Mucosa of descending colon (tissue), 3 donors: ENCODE data around the gene STX17. TPM values are rescaled to one million over a fixed set of nuclear protein-coding genes. Genes with fewer than 3 reads are reported as not detected.

Source experiments
- ATAC-seq: fragments of 200-7000 bp; cut with Tn5 transposase; one replicate; pipeline ENCODE4 v1.9.1; 2020; ENCODE audit warnings: mild to moderate bottlenecking, moderate library complexity
- DNase-seq, 3 donors: peaks; one replicate each; pipeline ENCODE4 v3.0.0-alpha.2; 2020
- H3K36me3 ChIP-seq: fragments of 200-600 bp; one replicate; pipeline ENCODE4 v1.8.0; 2021; ENCODE audit warnings: low read depth, mild to moderate bottlenecking
- H3K4me1 ChIP-seq: fragments of 200-600 bp; one replicate; pipeline ENCODE4 v1.8.0; 2021; ENCODE audit warnings: low read depth, mild to moderate bottlenecking
- H3K4me3 ChIP-seq: fragments of 200-600 bp; one replicate; pipeline ENCODE4 v1.8.0; 2021; ENCODE audit warnings: mild to moderate bottlenecking
- H3K9me3 ChIP-seq: fragments of 200-600 bp; one replicate; pipeline ENCODE4 v1.8.0; 2021; ENCODE audit warnings: mild to moderate bottlenecking
- intact Hi-C, 2 donors: fragments of 100-400 bp; cut with DNase I in 1 of 2; cut with micrococcal nuclease in 1 of 2; formaldehyde crosslinking; loops; one replicate each; pipeline versions ENCODE4 v1.11.0 to v1.11.1; 2022; cut with DNase I, micrococcal nuclease
- total RNA-seq, 3 donors: library from RNA; stranded (reverse); fragmentation: NEBNext Ultra II Directional in 2 of 3; extraction: Animal tissue kit (Norgen Biotek cat#: 25700) in 2 of 3; gene quantifications; one replicate each; pipeline versions ENCODE4 v1.2.1 to v1.2.4, GENCODE V29; 2021 to 2023
- TF ChIP-seq, protein P1 (sequence below): fragments of 200-600 bp; IDR thresholded peaks from one replicate; pipeline ENCODE4 v1.8.0; 2022; ENCODE audit warnings: antibody characterized with exemption, mild to moderate bottlenecking
- donor health status: DM: no; HTN: no; CAD: no; lungs with moderate emphysema.
- donor health status: DM: no; HTN: no; CAD: no.
- donor health status: DM: no; HTN: yes; CAD: no.

The STX17 gene
- total RNA-seq, 3 donors from 2014 or later, result 29.0 to 52.8 (median 46.9) TPM

DNA sequence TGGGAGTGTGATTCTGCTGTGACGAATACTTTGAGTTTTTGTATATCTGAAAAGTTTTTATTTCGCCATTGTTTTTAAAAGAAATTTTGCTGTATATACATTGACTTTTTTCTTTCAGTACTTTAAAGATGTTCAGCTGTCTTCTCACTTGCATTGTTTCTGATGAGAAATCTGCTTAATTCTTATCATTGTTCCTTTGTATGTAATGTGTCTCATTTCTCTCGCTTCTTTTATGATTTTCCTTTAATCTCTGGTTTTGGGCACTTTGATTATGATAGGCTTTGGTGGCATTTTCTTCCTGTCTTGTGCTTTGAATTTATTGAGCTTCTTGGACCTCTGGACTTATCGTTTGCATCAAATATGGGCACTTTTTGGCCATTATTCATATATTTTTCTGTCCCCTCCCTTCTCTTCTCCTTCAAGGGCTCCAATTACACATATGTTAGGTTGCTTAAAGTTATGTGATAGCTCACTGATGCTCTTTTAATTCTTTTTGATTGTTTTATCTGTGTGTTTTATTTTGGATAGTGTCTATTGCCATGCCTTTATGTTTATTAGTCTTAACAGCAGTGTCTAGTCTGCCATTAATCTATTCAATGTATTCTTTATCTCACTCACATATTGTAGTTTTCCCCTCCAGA lies 30.6 kb downstream of the STX17 start:
- intact Hi-C loops, result no loop called here
- Histone ChIP-seq H3K9me3 (peaks cover 6% of the 10 kb centered on the region), H3K4me1 (no peaks in the 10 kb centered on the region), H3K36me3 (no peaks in the 10 kb centered on the region), H3K4me3 (no peak overlapping the region)
- ATAC-seq (no peak), DNase-seq (no peak)
- TF ChIP-seq, protein P1, sequence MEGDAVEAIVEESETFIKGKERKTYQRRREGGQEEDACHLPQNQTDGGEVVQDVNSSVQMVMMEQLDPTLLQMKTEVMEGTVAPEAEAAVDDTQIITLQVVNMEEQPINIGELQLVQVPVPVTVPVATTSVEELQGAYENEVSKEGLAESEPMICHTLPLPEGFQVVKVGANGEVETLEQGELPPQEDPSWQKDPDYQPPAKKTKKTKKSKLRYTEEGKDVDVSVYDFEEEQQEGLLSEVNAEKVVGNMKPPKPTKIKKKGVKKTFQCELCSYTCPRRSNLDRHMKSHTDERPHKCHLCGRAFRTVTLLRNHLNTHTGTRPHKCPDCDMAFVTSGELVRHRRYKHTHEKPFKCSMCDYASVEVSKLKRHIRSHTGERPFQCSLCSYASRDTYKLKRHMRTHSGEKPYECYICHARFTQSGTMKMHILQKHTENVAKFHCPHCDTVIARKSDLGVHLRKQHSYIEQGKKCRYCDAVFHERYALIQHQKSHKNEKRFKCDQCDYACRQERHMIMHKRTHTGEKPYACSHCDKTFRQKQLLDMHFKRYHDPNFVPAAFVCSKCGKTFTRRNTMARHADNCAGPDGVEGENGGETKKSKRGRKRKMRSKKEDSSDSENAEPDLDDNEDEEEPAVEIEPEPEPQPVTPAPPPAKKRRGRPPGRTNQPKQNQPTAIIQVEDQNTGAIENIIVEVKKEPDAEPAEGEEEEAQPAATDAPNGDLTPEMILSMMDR, result no peak

DNA sequence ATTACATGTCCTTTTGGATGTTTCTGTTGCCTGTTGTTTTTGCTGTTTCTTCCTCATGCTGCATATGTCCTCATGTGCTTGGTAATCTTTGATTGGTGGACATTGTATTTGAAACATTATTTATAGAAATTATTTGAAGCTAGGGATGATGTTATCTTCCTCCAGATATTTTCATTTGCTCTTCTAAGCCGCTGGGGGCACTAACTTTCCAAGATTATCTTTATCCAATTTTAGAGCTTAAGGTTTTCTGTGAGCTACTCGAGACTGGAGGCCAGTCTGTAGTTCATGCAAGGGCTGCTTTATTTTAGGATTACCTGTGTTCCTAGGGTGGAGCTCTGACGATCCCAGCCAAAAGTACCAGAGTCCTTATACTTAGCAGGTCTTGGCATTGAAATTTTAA lies 40.9 kb downstream of the STX17 start:
- intact Hi-C loops, result no loop called here
- no peak for DNase-seq
- Histone ChIP-seq H3K4me3 (no peak overlapping the region), H3K4me1 (peaks cover 3% of the 10 kb centered on the region), H3K36me3 (no peaks in the 10 kb centered on the region), H3K9me3 (no peaks in the 10 kb centered on the region)
- no peak for ATAC-seq
- TF ChIP-seq, protein P1, result no peak

DNA sequence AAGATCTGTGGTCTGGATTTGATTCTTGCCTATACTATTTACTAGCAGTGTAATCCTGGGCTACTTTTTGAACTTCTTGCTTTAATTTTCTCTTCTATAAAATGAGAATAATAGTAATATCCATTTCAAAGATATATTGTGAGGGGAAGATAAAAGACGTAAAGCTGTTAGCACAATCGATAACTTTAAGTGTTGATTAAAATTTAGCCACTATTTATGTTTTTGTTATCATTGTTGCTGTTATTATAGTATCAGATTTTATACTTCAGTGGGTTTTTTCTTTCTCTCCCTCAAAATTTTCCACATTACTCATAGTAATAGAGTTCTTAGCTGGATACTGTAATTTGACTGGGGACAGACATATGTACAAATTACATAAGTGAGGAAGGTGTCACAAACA lies 42.0 kb downstream of the STX17 start:
- Histone ChIP-seq H3K9me3 (no peaks in the 10 kb centered on the region), H3K4me1 (peaks cover 3% of the 10 kb centered on the region), H3K36me3 (no peaks in the 10 kb centered on the region), H3K4me3 (no peak overlapping the region)
- no peak for ATAC-seq
- intact Hi-C loops, result no loop called here
- TF ChIP-seq, protein P1, result no peak
- no peak for DNase-seq

DNA sequence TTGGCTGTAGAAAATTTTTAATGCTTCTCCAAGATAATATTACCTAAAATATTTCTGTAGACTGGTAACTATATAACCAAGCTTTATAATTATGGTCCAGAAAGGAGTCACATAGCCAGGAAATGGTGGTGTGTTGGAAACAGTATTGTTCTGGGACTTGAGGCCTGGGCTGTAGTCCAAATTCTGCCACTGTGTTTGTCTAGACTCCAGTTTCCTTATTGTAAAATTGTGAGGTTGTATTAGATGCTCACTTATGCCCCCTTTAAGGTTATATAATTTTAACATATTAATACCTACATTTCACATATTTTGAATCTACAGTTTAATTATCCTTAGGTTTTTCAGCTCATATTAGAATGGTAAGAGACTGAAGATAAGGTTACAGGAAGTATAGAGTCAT lies 42.4 kb downstream of the STX17 start:
- Histone ChIP-seq H3K9me3 (no peaks in the 10 kb centered on the region), H3K4me1 (peaks cover 3% of the 10 kb centered on the region), H3K4me3 (no peak overlapping the region), H3K36me3 (no peaks in the 10 kb centered on the region)
- DNase-seq (peak in 1 of 3 donors; percentile 43), ATAC-seq (peak; percentile 64)
- TF ChIP-seq, protein P1, result no peak
- intact Hi-C loops, result no loop called here

DNA sequence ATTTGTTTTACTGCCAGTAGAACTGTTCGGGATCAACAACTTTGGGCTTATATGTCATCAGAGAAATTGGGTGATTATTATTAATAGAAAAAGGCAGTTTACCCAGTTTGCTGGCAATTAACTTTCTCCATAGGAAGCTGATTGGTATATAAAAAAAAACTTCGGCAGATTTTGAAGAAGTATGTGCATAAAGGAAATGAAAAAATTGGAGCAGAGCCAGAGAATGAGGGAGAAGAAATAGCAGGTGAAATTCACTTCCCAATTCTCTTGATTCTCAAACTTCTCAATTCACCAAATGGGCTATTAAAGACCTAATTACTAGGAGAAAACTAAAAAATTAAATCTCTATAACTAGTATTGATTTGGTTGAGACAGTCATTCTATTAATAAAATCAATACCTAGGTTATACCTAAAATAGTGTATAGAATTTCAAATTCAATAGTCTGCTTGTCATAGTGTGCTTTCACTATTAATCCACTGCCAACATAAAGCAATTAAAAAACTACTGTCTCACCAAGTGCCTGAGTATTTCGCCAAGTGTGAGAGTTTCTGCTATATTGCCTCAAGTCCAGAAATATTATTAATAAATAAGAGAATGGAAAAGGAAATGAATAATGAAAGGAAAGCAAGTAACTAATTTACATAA lies 47.5 kb downstream of the STX17 start:
- H3K4me3 ChIP-seq, result no peak overlapping the region
- ATAC-seq (no peak), DNase-seq (no peak)
- H3K9me3 ChIP-seq, result no peaks in the 10 kb centered on the region
- intact Hi-C loops, result no loop called here
- TF ChIP-seq, protein P1, result no peak
- no peaks in the 10 kb centered on the region for H3K4me1 ChIP-seq
- no peaks in the 10 kb centered on the region for H3K36me3 ChIP-seq
